H9 (cell line): Measurements from ENCODE around the gene BCAS1. TPM values are rescaled to one million over a fixed set of nuclear protein-coding genes. Genes with fewer than 3 reads are reported as not detected.

ENCODE experiments used
- DNase-seq: peaks from one replicate; pipeline ENCODE4 v3.0.0-alpha.2; 2017
- H2AFZ ChIP-seq: one replicate; pipeline ENCODE4 v1.6.1; 2013; ENCODE audit warnings: mild to moderate bottlenecking, low read length, control low read depth, moderate library complexity
- H2AK5ac ChIP-seq: 2 replicates; pipeline ENCODE4 v1.6.1; 2013; ENCODE audit warnings: low read length, control low read depth, mixed read lengths; ENCODE audit not compliant: insufficient read length
- H2BK120ac ChIP-seq: one replicate; pipeline ENCODE4 v1.6.1; 2013; ENCODE audit warnings: low read depth, mild to moderate bottlenecking, low read length, control low read depth, inconsistent platforms; ENCODE audit not compliant: poor library complexity, severe bottlenecking
- H2BK12ac ChIP-seq: 2 replicates; pipeline ENCODE4 v1.6.1; 2013; ENCODE audit warnings: low read length, control low read depth, mixed read lengths, low read depth; ENCODE audit not compliant: insufficient read length
- H2BK15ac ChIP-seq: 2 replicates; pipeline ENCODE4 v1.6.1; 2013; ENCODE audit warnings: low read depth, low read length, control low read depth
- H2BK20ac ChIP-seq: one replicate; pipeline ENCODE4 v1.6.1; 2013; ENCODE audit warnings: low read depth, mild to moderate bottlenecking, low read length, control low read depth, inconsistent platforms; ENCODE audit not compliant: poor library complexity, severe bottlenecking
- H2BK5ac ChIP-seq: 2 replicates; pipeline ENCODE4 v1.6.1; 2013; ENCODE audit warnings: low read length, control low read depth, mixed read lengths; ENCODE audit not compliant: insufficient read length
- H3K14ac ChIP-seq: 2 replicates; pipeline ENCODE4 v1.6.1; 2013; ENCODE audit warnings: low read length, control low read depth; ENCODE audit not compliant: insufficient read depth
- H3K18ac ChIP-seq: 2 replicates; pipeline ENCODE4 v1.6.1; 2013; ENCODE audit warnings: low read depth, mild to moderate bottlenecking, mixed read lengths, low read length, control low read depth; ENCODE audit not compliant: insufficient read length
- H3K23ac ChIP-seq: 2 replicates; pipeline ENCODE4 v1.6.1; 2013; ENCODE audit warnings: low read length, control low read depth, mixed read lengths, low read depth; ENCODE audit not compliant: insufficient read length
- H3K23me2 ChIP-seq: 2 replicates; pipeline ENCODE4 v1.6.1; 2013; ENCODE audit warnings: low read depth, mild to moderate bottlenecking, mixed read lengths, low read length, control low read depth; ENCODE audit not compliant: insufficient read length, poor library complexity, severe bottlenecking
- H3K27ac ChIP-seq: 2 replicates; pipeline ENCODE4 v1.5.1; 2013; ENCODE audit warnings: low read length, control low read depth, mixed read lengths, low read depth; ENCODE audit not compliant: insufficient read length
- H3K27me3 ChIP-seq: 2 replicates; pipeline ENCODE4 v1.6.1; 2013; ENCODE audit warnings: low read length, control low read depth, inconsistent platforms; ENCODE audit not compliant: insufficient read depth
- H3K4ac ChIP-seq: 2 replicates; pipeline ENCODE4 v1.6.1; 2013; ENCODE audit warnings: low read depth, mild to moderate bottlenecking, control low read depth, inconsistent platforms, low read length, moderate library complexity
- H3K4me1 ChIP-seq: 2 replicates; pipeline ENCODE4 v1.6.1; 2013; ENCODE audit warnings: low read length, control low read depth, inconsistent platforms; ENCODE audit not compliant: insufficient read depth
- H3K4me2 ChIP-seq: 2 replicates; pipeline ENCODE4 v1.6.1; 2013; ENCODE audit warnings: low read length, control low read depth, mixed read lengths; ENCODE audit not compliant: insufficient read length, insufficient read depth
- H3K56ac ChIP-seq: 2 replicates; pipeline ENCODE4 v1.6.1; 2013; ENCODE audit warnings: low read depth, mild to moderate bottlenecking, mixed read lengths, low read length, control low read depth; ENCODE audit not compliant: insufficient read length
- H3K79me1 ChIP-seq: 2 replicates; pipeline ENCODE4 v1.6.1; 2013; ENCODE audit warnings: low read depth, mild to moderate bottlenecking, moderate library complexity, low read length, control low read depth, inconsistent platforms; ENCODE audit not compliant: insufficient read depth, poor library complexity, severe bottlenecking
- H3K79me2 ChIP-seq: 2 replicates; pipeline ENCODE4 v1.6.1; 2013; ENCODE audit warnings: low read length, control low read depth, inconsistent platforms; ENCODE audit not compliant: insufficient read depth
- H3K9ac ChIP-seq: 2 replicates; pipeline ENCODE4 v1.6.1; 2013; ENCODE audit warnings: low read length, control low read depth, mixed read lengths; ENCODE audit not compliant: insufficient read length; ENCODE audit errors: extremely low read depth
- H3K9me3 ChIP-seq: one replicate; pipeline ENCODE4 v1.6.1; 2013; ENCODE audit warnings: low read depth, low read length, inconsistent platforms; ENCODE audit not compliant: control insufficient read depth
- H3T11ph ChIP-seq: one replicate; pipeline ENCODE4 v1.6.1; 2013; ENCODE audit warnings: mild to moderate bottlenecking, low read length, control low read depth, inconsistent platforms
- H4K20me1 ChIP-seq: one replicate; pipeline ENCODE4 v1.6.1; 2013; ENCODE audit not compliant: control insufficient read depth, insufficient read length, insufficient read depth
- H4K5ac ChIP-seq: 2 replicates; pipeline ENCODE4 v1.6.1; 2013; ENCODE audit warnings: low read depth, mild to moderate bottlenecking, mixed read lengths, low read length, control low read depth; ENCODE audit not compliant: insufficient read length
- H4K8ac ChIP-seq: replicated peaks from 2 replicates; pipeline ENCODE4 v1.6.1; 2013; ENCODE audit warnings: low read length, control low read depth, mixed read lengths, low read depth; ENCODE audit not compliant: insufficient read length
- H4K91ac ChIP-seq: 2 replicates; pipeline ENCODE4 v1.6.1; 2013; ENCODE audit warnings: low read depth, mild to moderate bottlenecking, moderate library complexity, mixed read lengths, low read length, control low read depth; ENCODE audit not compliant: insufficient read length
- H3K27ac Mint-ChIP-seq, 3 experiments: 2 replicates in 2 of 3; 3 replicates in 1 of 3; pipeline ENCODE4 v1.8.0; 2020 to 2021; ENCODE audit warnings: mixed read lengths in 3 of 3, mild to moderate bottlenecking in 1 of 3, moderate library complexity in 1 of 3
- H3K27me3 Mint-ChIP-seq: 2 replicates; pipeline ENCODE4 v1.8.0; 2021; ENCODE audit warnings: low read depth, mild to moderate bottlenecking, moderate library complexity, mixed read lengths
- H3K36me3 Mint-ChIP-seq, 3 experiments: 2 replicates in 2 of 3; 3 replicates in 1 of 3; pipeline ENCODE4 v1.8.0; 2020 to 2021; ENCODE audit warnings: low read depth in 3 of 3, mixed read lengths in 3 of 3; ENCODE audit not compliant: insufficient read depth in 1 of 3
- H3K4me1 Mint-ChIP-seq, 2 experiments: 2 replicates each; pipeline ENCODE4 v1.8.0; 2020; ENCODE audit warnings: mixed read lengths in 2 of 2
- H3K4me3 Mint-ChIP-seq, 2 experiments: 2 replicates in 1 of 2; 3 replicates in 1 of 2; pipeline ENCODE4 v1.8.0; 2020 to 2021; ENCODE audit warnings: mild to moderate bottlenecking in 2 of 2, mixed read lengths in 2 of 2, moderate library complexity in 1 of 2
- H3K9me3 Mint-ChIP-seq, 2 experiments: 2 replicates in 1 of 2; 3 replicates in 1 of 2; pipeline ENCODE4 v1.8.0; 2020; ENCODE audit warnings: mild to moderate bottlenecking in 2 of 2, mixed read lengths in 2 of 2, moderate library complexity in 1 of 2
- CTCF ChIP-seq: fragments of 200-600 bp; sonication (generic); conservative IDR thresholded peaks from 3 replicates; pipeline ENCODE4 v1.8.0; 2021; ENCODE audit warnings: antibody characterized with exemption, mild to moderate bottlenecking
- WGBS: extraction: QIAGEN DNeasy Blood & Tissue Kit; methylation state at CpG from one replicate; pipeline ENCODE4 v1.1.7; 2013; ENCODE audit warnings: missing lambda C conversion rate, low lambda C conversion rate, mixed read lengths; ENCODE audit not compliant: insufficient read length; ENCODE audit errors: extremely low coverage; 5-methylcytosine and 5-hydroxymethylcytosine counted together
- total RNA-seq: library from RNA; stranded (reverse); gene quantifications from 2 replicates; pipeline ENCODE4 v1.2.1, GENCODE V29; 2021

The BCAS1 gene
- total RNA-seq, 1 experiment from 2014 or later, result 0.15 TPM

- Histone ChIP-seq H3K9me3 (no peaks in the 10 kb centered on the region), H3K4me1 (no peaks in the 10 kb centered on the region), H3K9ac (no peak overlapping the region), H2AK5ac (no peak overlapping the region), H3K14ac (no peak overlapping the region), H4K5ac (no peak overlapping the region), H4K8ac (no peak overlapping the region), H3K23me2 (no peaks in the 10 kb centered on the region), H3K27me3 (no peaks in the 10 kb centered on the region), H3K18ac (no peak overlapping the region), H3K23ac (no peak overlapping the region), H2BK20ac (no peak overlapping the region), H4K20me1 (no peaks in the 10 kb centered on the region), H2BK12ac (no peak overlapping the region), H2BK120ac (no peak overlapping the region), H3K4ac (no peak overlapping the region), H3K79me2 (no peaks in the 10 kb centered on the region), H3K4me2 (no peak overlapping the region), H3K27ac (no peak overlapping the region), H2AFZ (no peak overlapping the region), H3K56ac (no peak overlapping the region), H2BK15ac (no peak overlapping the region), H3K79me1 (no peaks in the 10 kb centered on the region), H2BK5ac (no peak overlapping the region), H3T11ph (no peak overlapping the region), H4K91ac (no peak overlapping the region)
- DNase-seq, result no peak
- Mint-ChIP-seq H3K4me3 (no peak overlapping the region), H3K27me3 (0 out of 2 replicates have a peak, but pooled peaks cover 1% of the 10 kb centered on the region), H3K27ac (no peak overlapping the region), H3K36me3 (peaks cover 0 to 5% (median 1%) of the 10 kb centered on the region in 3 experiments; a peak in 3 of 7 replicates), H3K9me3 (peaks cover 0 to 2% of the 10 kb centered on the region in 2 experiments; a peak in 1 of 5 replicates), H3K4me1 (peaks cover 0 to 3% of the 10 kb centered on the region in 2 experiments; a peak in 2 of 4 replicates)
- WGBS, result no CpG with 5 or more reads among the region's 1 CpG
- TF ChIP-seq CTCF, result no peak
Measured at GRCh38 chr20:54095824-54096223, 25.4 kb upstream of the BCAS1 start.
